GM21423 (cell line): ENCODE measurements around the gene SUPT3H.

Experiments
- ATAC-seq: cut with Tn5 transposase; IDR thresholded peaks from one replicate; pipeline ENCODE4 v1.9.1; 2021; ENCODE audit warnings: mild to moderate bottlenecking, moderate library complexity; ENCODE audit not compliant: unreplicated experiment

Gene SUPT3H

DNA sequence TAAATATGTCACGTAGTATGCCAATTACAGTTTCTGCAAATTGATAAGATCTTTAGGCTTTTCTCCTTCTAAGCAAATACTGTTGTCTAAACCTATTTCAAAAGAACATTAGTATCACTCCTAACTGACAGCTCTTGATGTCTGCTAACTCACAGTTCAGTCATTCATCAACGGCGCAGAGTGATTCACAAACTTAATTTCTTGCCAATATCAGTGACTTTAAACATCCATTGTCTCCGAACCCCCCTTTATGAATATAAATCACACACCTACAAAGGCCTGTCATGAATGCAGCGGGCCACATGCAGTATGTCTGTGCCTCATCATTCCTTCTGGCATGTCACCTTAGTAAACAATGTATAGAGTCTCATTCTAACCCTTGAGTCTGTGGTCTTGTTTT, 569.6 kb downstream of the SUPT3H start:
- ATAC-seq: no peak

DNA sequence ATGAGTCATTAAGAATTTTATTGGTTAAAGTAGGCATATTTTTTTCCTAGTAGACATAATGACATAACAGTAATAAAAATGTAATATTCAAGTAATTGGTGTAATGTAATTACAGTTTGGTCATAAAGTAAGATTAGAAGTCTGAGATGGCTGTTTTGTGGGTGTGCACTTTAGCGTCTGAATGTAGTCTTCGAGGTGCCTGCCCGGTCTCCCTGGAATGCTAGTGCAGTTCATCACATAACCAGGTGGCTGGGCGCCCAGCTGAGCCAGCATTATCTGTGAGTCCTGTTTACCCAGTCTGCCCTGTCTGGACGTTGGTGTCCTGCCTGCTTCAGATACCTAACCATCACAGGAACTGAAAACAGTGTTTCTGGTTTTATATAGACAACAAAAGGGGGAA, 571.1 kb downstream of the SUPT3H start:
- no peak for ATAC-seq

DNA sequence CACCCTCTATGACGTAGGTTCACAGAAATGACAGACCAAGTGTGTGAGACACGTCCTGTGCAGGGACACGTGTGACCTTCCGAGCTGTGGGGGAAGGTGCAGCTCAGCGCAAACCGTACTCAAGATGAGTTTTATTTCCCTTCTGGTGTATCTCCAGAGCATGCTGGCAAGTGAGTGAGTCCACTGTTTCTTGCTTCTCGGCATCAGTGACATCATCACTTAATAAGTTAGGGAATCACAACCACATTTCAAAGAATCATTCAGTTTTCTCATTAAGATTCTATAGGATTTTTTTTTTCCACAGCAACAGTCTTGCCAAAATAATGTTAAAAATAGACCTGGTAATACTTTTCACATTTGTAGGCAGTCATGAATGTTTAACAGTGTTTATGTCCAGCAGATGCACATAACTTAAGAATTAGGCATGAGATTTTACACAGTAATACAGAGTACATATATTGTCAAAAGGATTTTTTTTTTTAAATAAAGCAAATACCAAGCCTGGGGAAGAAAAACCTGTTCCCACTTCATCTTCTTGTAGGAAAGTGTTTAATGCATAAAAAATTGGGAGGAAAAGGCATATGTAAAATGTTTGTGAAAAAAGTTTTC, 572.4 kb downstream of the SUPT3H start:
- ATAC-seq: no peak

GRCh38 chr6:44804546-44805159, 573.1 kb downstream of the SUPT3H start:
- no peak for ATAC-seq

DNA sequence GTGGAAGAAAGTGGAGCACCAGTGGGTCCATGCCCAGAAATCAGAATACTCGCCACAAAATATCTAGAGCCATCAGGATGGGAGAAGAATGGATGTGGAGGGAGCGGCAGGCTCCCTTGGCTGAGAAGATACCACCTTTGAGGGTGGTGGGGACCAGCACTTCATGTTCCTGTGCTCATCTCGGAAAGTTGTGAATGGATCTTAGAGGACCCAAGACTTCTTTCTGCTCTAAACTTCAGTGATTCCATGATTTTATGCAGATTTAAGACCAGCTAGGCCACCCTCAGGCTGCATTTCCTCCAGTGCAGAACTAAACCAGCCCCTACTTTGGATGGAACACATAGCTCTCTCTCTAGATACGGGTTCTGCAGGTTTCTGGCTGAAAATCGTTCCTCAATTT, 573.7 kb downstream of the SUPT3H start:
- no peak for ATAC-seq

DNA sequence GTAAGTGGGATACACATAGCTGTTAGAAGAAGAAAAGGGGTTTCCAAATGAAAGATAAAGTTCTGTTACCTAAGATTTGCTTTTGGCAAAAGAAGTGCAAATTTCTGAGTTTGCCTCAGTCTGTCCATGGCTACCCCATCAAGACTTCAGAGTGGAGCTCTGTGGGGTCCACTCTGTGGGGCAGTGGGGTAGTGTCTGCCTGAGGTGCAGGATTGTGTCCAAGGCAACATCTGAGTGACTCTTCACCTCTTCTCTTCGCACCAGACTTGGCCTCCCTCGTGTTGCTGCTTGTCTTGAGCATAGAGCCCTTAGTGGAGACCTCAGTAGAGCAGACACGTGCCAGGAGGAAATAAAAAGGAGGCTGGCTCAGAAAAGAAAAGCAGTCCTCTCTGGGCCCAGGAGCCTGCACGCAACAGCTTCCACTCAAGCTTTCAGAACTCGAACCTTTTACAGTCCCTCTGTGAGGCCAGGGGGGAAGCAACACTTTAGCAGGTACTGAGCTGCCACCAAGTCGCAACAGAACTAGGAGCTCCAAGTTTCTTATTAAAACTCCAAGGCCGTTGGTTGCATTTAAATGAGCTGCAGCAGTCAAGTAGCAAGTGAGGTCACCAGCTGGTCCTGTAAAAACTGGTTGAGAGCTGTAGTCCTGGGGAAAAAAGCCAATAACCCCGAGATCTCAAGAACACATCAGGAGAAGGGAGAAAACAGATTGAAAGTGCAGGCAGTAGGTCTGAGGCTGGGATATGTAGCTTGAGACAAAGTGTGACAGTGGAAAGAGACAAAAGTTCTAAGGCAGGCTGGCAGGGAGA, 576.7 kb downstream of the SUPT3H start:
- ATAC-seq: no peak

- no peak for ATAC-seq
Observed at GRCh38 chr6:44800171-44800783, 577.5 kb downstream of the SUPT3H start.

GRCh38 chr6:44797746-44798145, 580.0 kb downstream of the SUPT3H start:
- ATAC-seq: no peak

DNA sequence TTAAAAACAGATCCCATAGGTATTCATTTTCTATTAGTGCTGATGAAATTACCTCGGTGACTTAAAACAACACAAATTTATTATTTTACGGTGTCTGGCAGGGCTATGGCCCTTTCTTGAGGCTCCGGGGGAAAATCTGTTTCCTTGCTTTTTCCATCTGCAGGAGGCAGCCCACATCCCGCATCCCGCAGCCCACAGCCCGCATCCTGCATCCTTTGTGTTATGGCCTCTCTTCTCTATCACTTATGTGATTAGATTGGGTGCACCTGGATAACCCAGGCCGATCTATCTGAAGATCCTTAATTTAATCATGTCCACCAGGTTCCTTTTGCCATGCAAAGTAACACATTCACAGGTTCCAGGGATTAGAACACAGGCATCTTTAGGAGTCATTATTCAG, 582.4 kb downstream of the SUPT3H start:
- no peak for ATAC-seq

GRCh38 chr6:44789806-44790205, 587.9 kb downstream of the SUPT3H start:
- no peak for ATAC-seq

DNA sequence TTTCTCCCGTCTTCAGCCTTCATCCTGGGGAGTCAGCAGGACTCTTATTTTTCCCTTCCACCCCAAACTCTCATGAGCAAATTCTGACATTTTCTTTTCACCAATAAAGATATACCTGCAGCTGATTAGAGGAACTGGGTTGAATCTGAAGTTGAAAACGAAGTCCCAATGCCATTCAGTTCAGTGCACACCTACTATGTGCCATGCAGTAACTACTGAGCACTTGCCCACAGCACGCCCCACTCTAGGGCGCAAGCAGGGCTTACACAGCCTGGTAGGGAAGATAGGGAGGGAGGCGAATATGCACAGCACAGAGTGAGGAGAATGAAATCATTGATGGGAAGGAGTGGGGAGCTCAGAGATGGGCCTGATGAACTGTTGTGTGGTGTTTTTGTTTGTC, 588.7 kb downstream of the SUPT3H start:
- no peak for ATAC-seq

- no peak for ATAC-seq
Observed at GRCh38 chr6:44788387-44788981, 589.2 kb downstream of the SUPT3H start.

GRCh38 chr6:44787254-44787834, 590.4 kb downstream of the SUPT3H start:
- ATAC-seq: no peak

- no peak for ATAC-seq
Observed at GRCh38 chr6:44785130-44785529, 592.6 kb downstream of the SUPT3H start.

- ATAC-seq: no peak
Observed at GRCh38 chr6:44784195-44784594, 593.5 kb downstream of the SUPT3H start.

DNA sequence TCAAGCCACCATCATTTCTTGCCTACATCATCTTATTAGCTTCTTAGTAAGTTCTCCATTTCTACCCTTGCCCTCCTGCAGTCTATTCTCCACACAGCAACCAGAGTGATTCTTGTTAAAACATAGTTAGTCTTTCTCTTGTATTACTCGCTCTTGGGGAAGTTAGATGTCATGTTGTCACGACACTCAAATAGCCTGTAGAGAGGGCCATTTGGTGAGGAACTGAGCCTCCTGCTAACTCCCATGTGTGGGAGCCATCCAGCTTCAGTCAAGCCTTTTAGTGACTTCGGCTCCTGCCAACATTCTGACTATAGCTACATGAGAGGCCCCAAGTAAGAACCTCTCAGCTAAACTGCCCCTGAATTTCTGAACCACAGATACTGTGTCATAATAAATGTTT, 594.8 kb downstream of the SUPT3H start:
- no peak for ATAC-seq

DNA sequence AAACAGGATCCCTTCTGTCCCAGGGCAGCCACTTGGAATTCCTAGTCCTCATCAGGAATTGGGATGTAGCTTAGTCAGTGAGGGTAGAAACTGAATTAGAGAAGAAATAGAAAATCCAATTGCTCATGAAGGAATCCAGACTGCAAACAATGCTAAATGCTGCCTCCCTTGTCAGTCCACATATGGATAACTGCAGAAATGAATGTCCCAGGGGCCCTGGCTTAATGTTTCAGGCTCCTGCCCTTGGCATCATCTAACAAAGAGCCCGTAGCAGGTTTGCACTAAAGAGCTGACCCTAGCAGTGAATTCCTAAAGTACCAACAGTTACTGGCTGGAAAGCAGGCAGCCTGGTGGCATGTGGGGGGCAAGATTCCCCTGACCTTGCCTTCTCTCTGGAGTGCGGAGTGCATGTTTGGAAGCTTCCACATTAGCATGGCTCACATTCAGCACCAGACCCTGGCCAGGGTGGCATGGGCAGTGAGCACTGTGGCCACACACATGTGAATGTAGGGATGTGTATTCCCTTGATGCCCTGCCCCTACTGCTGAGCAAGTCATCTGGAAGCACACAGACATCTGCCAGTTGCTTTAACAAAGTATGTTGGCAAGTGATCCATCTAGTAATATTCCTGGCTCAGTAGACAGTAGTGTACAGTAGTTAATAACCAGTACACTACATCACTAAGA, 595.7 kb downstream of the SUPT3H start:
- no peak for ATAC-seq

GRCh38 chr6:44780161-44780560, 597.6 kb downstream of the SUPT3H start:
- ATAC-seq: no peak

- no peak for ATAC-seq
Observed at GRCh38 chr6:44779130-44779826, 598.5 kb downstream of the SUPT3H start.
